Measurements from ENCODE around the gene LRPAP1.
"Not testable (repeated sequence)": the region's sequence is repeated elsewhere in the genome, so short reads cannot be mapped to it uniquely, and the experiment has no call there.

Gene LRPAP1

GRCh38 chr4:3455596-3455995 lies 76.6 kb downstream of the LRPAP1 start:
- DNase-seq (ENCODE audit: low read depth), result not testable (repeated sequence)
